ENCODE measurements around the gene ECPAS. TPM values are rescaled to one million over a fixed set of nuclear protein-coding genes. Genes with fewer than 3 reads are reported as not detected.

The ECPAS gene
- total RNA-seq, 2 donors from 2014 or later = 54.7 to 65.5 TPM

DNA sequence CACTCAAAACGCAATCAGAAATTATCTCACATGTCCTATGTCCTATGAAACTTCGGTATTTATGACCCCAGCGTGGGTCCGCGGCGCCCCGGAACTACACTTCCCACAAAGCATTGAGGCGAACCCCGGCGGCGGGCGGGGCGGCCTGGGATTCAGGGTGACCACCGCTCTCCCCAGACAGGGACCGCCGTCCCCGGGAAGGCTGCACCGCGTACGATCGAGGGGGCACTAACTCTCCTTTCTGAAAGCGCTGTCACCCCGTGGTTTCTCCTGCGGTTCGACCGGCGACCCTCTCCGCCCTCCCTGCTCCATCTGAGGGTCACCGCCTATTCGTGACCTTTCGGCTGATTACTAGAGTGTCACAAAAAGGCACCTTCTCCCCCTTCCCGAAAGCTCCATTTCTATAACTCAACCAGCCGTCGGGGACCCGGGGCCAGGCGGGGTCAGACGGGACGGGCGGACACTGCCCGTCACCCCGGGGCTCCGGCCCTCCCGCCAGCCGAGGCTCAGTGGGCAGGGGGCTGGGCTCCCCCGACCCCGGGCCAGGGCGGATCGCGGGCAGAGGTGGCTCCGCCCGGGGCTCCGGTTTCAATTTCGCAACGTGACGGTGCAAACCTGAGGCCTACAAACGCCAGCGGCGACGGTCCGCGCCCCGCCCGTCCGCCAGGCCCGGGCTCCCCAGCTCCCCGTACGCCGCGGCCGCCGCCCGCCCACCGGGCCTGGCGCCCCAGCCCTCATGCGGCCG is 1.3 kb downstream of the ECPAS start:
- H3K4me1 Mint-ChIP-seq = peaks cover 18% of the 10 kb centered on the region
- H3K36me3 Mint-ChIP-seq (ENCODE audit: low read depth) = no peaks in the 10 kb centered on the region
- peak overlapping the region; percentile 89 for H3K27ac Mint-ChIP-seq
- TF ChIP-seq, protein P1, sequence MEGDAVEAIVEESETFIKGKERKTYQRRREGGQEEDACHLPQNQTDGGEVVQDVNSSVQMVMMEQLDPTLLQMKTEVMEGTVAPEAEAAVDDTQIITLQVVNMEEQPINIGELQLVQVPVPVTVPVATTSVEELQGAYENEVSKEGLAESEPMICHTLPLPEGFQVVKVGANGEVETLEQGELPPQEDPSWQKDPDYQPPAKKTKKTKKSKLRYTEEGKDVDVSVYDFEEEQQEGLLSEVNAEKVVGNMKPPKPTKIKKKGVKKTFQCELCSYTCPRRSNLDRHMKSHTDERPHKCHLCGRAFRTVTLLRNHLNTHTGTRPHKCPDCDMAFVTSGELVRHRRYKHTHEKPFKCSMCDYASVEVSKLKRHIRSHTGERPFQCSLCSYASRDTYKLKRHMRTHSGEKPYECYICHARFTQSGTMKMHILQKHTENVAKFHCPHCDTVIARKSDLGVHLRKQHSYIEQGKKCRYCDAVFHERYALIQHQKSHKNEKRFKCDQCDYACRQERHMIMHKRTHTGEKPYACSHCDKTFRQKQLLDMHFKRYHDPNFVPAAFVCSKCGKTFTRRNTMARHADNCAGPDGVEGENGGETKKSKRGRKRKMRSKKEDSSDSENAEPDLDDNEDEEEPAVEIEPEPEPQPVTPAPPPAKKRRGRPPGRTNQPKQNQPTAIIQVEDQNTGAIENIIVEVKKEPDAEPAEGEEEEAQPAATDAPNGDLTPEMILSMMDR (conservative IDR thresholded peaks at IDR 0.05) = no peak
- H3K4me3 Mint-ChIP-seq = peak overlapping the region; percentile 75
- H3K27me3 Mint-ChIP-seq (ENCODE audit: insufficient read depth) = peaks cover 2% of the 10 kb centered on the region
- H3K4me3 ChIP-seq (ENCODE audit: low read length) = peak overlapping the region; percentile 89
- H3K36me3 ChIP-seq (ENCODE audit: control insufficient read depth, insufficient read depth, low read length) = no peaks in the 10 kb centered on the region
- H3K27me3 ChIP-seq (ENCODE audit: control insufficient read depth, insufficient read depth, low read length, poor library complexity, severe bottlenecking) = no peaks in the 10 kb centered on the region
- peak overlapping the region; percentile 82 for H3K9ac ChIP-seq (ENCODE audit: extremely low read depth, low read length, poor library complexity, severe bottlenecking)
- H3K9me3 Mint-ChIP-seq = no peaks in the 10 kb centered on the region
- peak; percentile 91 for DNase-seq
- H3K4me1 ChIP-seq (ENCODE audit: control insufficient read depth, insufficient read depth, low read length) = no peaks in the 10 kb centered on the region
- H3K9me3 ChIP-seq (ENCODE audit: control insufficient read depth, low read length) = no peaks in the 10 kb centered on the region
- peak overlapping the region; percentile 84 for H3K27ac ChIP-seq (ENCODE audit: low read depth, low read length)
- WGBS, 2 experiments (ENCODE audit: insufficient coverage in 1 of 2, insufficient read length in 1 of 2) = 0 to 3% methylated on average over 20 to 75 of the region's 76 CpGs

- 35 to 58% methylated on average over 7 to 13 of the region's 13 CpGs for WGBS, 2 experiments (ENCODE audit: insufficient coverage in 1 of 2, insufficient read length in 1 of 2)
- peak; percentile 57 for DNase-seq
- TF ChIP-seq, protein P1 (conservative IDR thresholded peaks at IDR 0.05) = no peak
- H3K4me1 ChIP-seq (ENCODE audit: control insufficient read depth, insufficient read depth, low read length) = no peaks in the 10 kb centered on the region
- H3K9me3 ChIP-seq (ENCODE audit: control insufficient read depth, low read length) = no peaks in the 10 kb centered on the region
- peak overlapping the region; percentile 82 for H3K9ac ChIP-seq (ENCODE audit: extremely low read depth, low read length, poor library complexity, severe bottlenecking)
- Mint-ChIP-seq H3K36me3 (ENCODE audit: low read depth) (no peaks in the 10 kb centered on the region), H3K4me3 (peak overlapping the region; percentile 75), H3K9me3 (no peaks in the 10 kb centered on the region), H3K4me1 (peaks cover 18% of the 10 kb centered on the region), H3K27me3 (ENCODE audit: insufficient read depth) (no peaks in the 10 kb centered on the region), H3K27ac (peak overlapping the region; percentile 28)
- peak overlapping the region; percentile 89 for H3K4me3 ChIP-seq (ENCODE audit: low read length)
- H3K27ac ChIP-seq (ENCODE audit: low read depth, low read length) = no peak overlapping the region
- no peaks in the 10 kb centered on the region for H3K36me3 ChIP-seq (ENCODE audit: control insufficient read depth, insufficient read depth, low read length)
- H3K27me3 ChIP-seq (ENCODE audit: control insufficient read depth, insufficient read depth, low read length, poor library complexity, severe bottlenecking) = no peaks in the 10 kb centered on the region
These were observed 2.1 kb downstream of the ECPAS start for GRCh38 chr9:111481885-111482636.

DNA sequence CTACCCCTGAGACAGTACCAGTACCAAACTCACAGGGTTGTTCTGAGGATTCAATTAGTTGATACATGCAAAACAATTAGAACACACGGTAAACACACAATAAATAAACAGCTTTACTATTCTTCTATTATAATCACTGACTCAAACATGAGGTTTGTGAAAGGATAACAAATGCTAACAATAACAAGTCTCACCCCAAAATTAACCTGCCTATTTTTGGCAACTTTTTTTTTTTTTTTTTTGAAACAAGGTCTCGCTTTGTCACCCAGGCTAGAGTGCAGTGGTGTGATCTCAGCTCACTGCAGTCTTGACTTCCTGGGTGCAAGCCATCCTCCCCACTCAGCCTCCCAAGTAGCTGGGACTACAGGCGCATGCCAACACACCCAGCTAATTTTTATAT is 6.5 kb downstream of the ECPAS start:
- H3K36me3 Mint-ChIP-seq (ENCODE audit: low read depth) = no peaks in the 10 kb centered on the region
- Histone ChIP-seq H3K4me1 (ENCODE audit: control insufficient read depth, insufficient read depth, low read length) (no peaks in the 10 kb centered on the region), H3K4me3 (ENCODE audit: low read length) (no peak overlapping the region), H3K9ac (ENCODE audit: extremely low read depth, low read length, poor library complexity, severe bottlenecking) (no peak overlapping the region), H3K9me3 (ENCODE audit: control insufficient read depth, low read length) (no peaks in the 10 kb centered on the region), H3K27ac (ENCODE audit: low read depth, low read length) (no peak overlapping the region), H3K36me3 (ENCODE audit: control insufficient read depth, insufficient read depth, low read length) (no peaks in the 10 kb centered on the region), H3K27me3 (ENCODE audit: control insufficient read depth, insufficient read depth, low read length, poor library complexity, severe bottlenecking) (no peaks in the 10 kb centered on the region)
- peaks cover 24% of the 10 kb centered on the region for H3K4me1 Mint-ChIP-seq
- no peaks in the 10 kb centered on the region for H3K9me3 Mint-ChIP-seq
- no peak overlapping the region for H3K27ac Mint-ChIP-seq
- TF ChIP-seq, protein P1 (conservative IDR thresholded peaks at IDR 0.05) = no peak
- no peaks in the 10 kb centered on the region for H3K27me3 Mint-ChIP-seq (ENCODE audit: insufficient read depth)
- H3K4me3 Mint-ChIP-seq = no peak overlapping the region
- WGBS, 2 experiments (ENCODE audit: insufficient coverage in 1 of 2, insufficient read length in 1 of 2) = 92 to 100% methylated on average over 1 to 3 of the region's 3 CpGs
- DNase-seq = no peak
